ENCODE data around the gene SELENOM. TPM values are rescaled to one million over a fixed set of nuclear protein-coding genes. Genes with fewer than 3 reads are reported as not detected.
A peak's percentile ranks its signal among the peaks of the same experiment; 100 is the strongest.

SELENOM gene
- polyA plus RNA-seq, 1 experiment, result 89.0 TPM

DNA sequence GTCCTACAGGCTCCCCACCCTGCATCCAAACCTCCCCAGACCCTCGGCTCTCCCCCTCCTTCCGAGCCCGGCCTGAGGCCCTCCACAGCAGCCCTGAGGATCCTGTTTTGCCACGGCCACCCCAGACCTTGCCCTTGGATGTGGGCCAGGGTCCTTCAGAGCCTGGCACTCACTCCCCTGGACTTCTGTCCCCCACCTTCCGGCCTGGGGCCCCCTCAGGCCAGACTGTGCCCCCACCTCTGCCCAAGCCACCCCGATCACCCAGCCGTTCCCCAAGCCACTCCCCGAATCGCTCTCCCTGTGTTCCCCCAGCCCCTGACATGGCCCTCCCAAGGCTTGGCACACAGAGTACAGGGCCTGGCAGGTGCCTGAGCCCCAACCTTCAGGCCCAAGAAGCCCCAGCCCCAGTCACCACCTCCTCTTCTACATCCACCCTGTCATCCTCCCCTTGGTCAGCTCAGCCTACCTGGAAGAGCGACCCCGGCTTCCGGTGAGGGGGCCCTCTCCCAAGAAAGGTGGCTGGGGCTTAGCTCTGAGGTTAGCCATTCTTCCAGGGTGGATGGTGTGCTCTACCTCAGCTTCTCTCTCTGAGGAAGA lies 18.3 kb upstream of the SELENOM start:
- Histone ChIP-seq H3K27me3 (ENCODE audit: control insufficient read depth, insufficient read depth, low read length) (peaks cover 2% of the 10 kb centered on the region), H3K27ac (ENCODE audit: low read depth, low read length) (no peak overlapping the region), H3K4me3 (ENCODE audit: low read depth, low read length) (no peak overlapping the region), H3K9me3 (ENCODE audit: control insufficient read depth, insufficient read depth, low read length) (no peaks in the 10 kb centered on the region; the same call in 1 of the 2 replicates)
- TF ChIP-seq, protein P1, sequence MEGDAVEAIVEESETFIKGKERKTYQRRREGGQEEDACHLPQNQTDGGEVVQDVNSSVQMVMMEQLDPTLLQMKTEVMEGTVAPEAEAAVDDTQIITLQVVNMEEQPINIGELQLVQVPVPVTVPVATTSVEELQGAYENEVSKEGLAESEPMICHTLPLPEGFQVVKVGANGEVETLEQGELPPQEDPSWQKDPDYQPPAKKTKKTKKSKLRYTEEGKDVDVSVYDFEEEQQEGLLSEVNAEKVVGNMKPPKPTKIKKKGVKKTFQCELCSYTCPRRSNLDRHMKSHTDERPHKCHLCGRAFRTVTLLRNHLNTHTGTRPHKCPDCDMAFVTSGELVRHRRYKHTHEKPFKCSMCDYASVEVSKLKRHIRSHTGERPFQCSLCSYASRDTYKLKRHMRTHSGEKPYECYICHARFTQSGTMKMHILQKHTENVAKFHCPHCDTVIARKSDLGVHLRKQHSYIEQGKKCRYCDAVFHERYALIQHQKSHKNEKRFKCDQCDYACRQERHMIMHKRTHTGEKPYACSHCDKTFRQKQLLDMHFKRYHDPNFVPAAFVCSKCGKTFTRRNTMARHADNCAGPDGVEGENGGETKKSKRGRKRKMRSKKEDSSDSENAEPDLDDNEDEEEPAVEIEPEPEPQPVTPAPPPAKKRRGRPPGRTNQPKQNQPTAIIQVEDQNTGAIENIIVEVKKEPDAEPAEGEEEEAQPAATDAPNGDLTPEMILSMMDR (IDR thresholded peaks at IDR 0.05; ENCODE audit: low read depth, low read length), result no peak
- ChIA-PET CTCF (interaction anchor here (2.3 kb wide), 1 partner anchor 18 kb away, joined by 13 read pairs; the partner anchor contains the start of gene SELENOM), POLR2A (no interaction called here)
- no peak for DNase-seq (ENCODE audit: low read depth, low spot score)

DNA sequence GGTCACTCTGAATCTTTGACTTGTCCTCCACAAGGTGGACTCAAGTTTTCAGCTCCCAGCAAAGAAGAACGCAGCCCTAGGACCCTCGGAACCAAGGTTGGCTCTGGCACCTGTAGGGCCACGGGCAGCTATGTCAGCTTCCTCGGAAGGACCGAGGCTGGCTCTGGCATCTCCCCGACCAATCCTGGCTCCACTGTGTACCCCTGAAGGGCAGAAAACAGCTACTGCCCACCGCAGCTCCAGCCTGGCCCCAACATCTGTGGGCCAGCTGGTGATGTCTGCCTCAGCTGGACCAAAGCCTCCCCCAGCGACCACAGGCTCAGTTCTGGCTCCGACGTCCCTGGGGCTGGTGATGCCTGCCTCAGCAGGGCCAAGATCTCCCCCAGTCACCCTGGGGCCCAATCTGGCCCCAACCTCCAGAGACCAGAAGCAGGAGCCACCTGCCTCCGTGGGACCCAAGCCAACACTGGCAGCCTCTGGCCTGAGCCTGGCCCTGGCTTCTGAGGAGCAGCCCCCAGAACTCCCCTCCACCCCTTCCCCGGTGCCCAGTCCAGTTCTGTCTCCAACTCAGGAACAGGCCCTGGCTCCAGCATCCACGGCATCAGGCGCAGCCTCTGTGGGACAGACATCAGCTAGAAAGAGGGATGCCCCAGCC lies 17.6 kb upstream of the SELENOM start:
- no peak overlapping the region for H3K4me3 ChIP-seq (ENCODE audit: low read depth, low read length)
- DNase-seq (ENCODE audit: low read depth, low spot score), result no peak
- TF ChIP-seq, protein P1 (IDR thresholded peaks at IDR 0.05; ENCODE audit: low read depth, low read length), result no peak
- no peak overlapping the region for H3K27ac ChIP-seq (ENCODE audit: low read depth, low read length)
- ChIA-PET CTCF (interaction anchor here (0.7 to 2.3 kb wide), 2 partner anchors 17 to 205 kb away, joined by 6 to 13 read pairs; partner anchors contain the start of gene SELENOM), POLR2A (interaction anchor here (0.6 kb wide), 1 partner anchor 203 kb away, joined by 5 read pairs; no protein-coding TSS in a partner anchor)
- H3K27me3 ChIP-seq (ENCODE audit: control insufficient read depth, insufficient read depth, low read length), result peaks cover 2% of the 10 kb centered on the region
- no peaks in the 10 kb centered on the region; the same call in 1 of the 2 replicates for H3K9me3 ChIP-seq (ENCODE audit: control insufficient read depth, insufficient read depth, low read length)

DNA sequence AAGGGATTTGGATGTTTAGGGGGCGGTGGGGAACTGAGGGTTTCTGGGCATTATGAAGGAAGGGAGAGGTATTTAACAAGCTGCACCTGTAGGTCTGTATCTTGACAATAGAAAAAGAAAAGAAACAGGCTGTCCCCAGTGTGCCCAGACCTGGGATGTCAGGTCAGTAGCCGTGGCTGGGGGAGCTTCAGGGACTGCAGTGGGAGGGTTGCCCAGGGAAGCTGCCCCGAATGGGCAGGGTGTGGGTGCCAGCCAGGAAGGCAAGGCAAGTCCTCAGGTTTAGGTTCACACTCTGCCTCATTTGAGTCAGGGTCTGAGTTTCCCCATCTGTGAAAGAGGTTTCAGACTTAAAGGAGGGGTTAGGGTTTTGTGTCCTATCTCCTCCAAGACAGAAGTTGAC lies 16.9 kb upstream of the SELENOM start:
- Histone ChIP-seq H3K9me3 (ENCODE audit: control insufficient read depth, insufficient read depth, low read length) (no peaks in the 10 kb centered on the region; the same call in 1 of the 2 replicates), H3K27me3 (ENCODE audit: control insufficient read depth, insufficient read depth, low read length) (peaks cover 2% of the 10 kb centered on the region), H3K27ac (ENCODE audit: low read depth, low read length) (no peak overlapping the region), H3K4me3 (ENCODE audit: low read depth, low read length) (no peak overlapping the region)
- ChIA-PET CTCF (interaction anchor here (0.7 to 2.3 kb wide), 3 partner anchors 9 to 205 kb away, joined by 3 to 13 read pairs (median 6); partner anchors contain the start of gene SELENOM), POLR2A (interaction anchor here (0.6 kb wide), 1 partner anchor 203 kb away, joined by 5 read pairs; no protein-coding TSS in a partner anchor)
- no peak for DNase-seq (ENCODE audit: low read depth, low spot score)
- TF ChIP-seq, protein P1 (IDR thresholded peaks at IDR 0.05; ENCODE audit: low read depth, low read length), result no peak

DNA sequence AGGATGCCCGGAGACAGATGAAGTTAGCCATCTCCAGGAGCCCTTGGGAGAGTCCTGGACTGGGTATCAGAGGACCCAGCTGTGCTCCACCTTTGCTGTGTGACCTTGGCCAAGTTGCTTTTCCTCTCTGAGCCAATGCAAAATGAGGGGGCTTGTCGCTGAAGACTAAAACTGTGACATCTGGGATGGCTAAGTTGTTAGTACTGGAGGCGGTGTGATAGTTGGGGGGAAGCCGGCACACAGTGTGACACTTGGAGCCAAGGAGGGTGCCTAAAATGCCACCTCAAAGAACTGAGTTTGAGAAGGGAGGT lies 15.9 kb upstream of the SELENOM start:
- ChIA-PET POLR2A (no interaction called here), CTCF (interaction anchor here (1.4 kb wide), 1 partner anchor 17 kb away, joined by 4 read pairs; the partner anchor contains the start of gene PLA2G3)
- DNase-seq (ENCODE audit: low read depth, low spot score), result no peak
- Histone ChIP-seq H3K27me3 (ENCODE audit: control insufficient read depth, insufficient read depth, low read length) (peaks cover 7% of the 10 kb centered on the region), H3K27ac (ENCODE audit: low read depth, low read length) (no peak overlapping the region), H3K4me3 (ENCODE audit: low read depth, low read length) (peak overlapping the region; percentile 68), H3K9me3 (ENCODE audit: control insufficient read depth, insufficient read depth, low read length) (no peaks in the 10 kb centered on the region; the same call in 1 of the 2 replicates)
- TF ChIP-seq, protein P1 (IDR thresholded peaks at IDR 0.05; ENCODE audit: low read depth, low read length), result no peak
